Measurements from ENCODE around the gene UBR7.

- TF ChIP-seq CTCF (IDR thresholded peaks at IDR 0.05) (no peak), POLR2AphosphoS5 (IDR thresholded peaks at IDR 0.05; ENCODE audit: low read depth, low read length) (0 out of 2 replicates have a peak, but pooled peaks have one; percentile 13), TCF7L2 (IDR thresholded peaks at IDR 0.05; ENCODE audit: low read depth, low read length) (peak; percentile 55; the same call in 1 of the 2 replicates), REST (IDR thresholded peaks at IDR 0.05; ENCODE audit: insufficient read depth in 1 of 2, low read depth in 2 of 2, low read length in 1 of 2) (no peak), SIN3A (IDR thresholded peaks at IDR 0.05; ENCODE audit: borderline replicate concordance, insufficient read depth, low read depth, low read length) (no peak)
Observed at GRCh38 chr14:93239869-93240677, 33.0 kb downstream of the UBR7 start.
